Prostate gland (tissue), 2 donors: Measurements from ENCODE around the gene BTBD2. TPM values are rescaled to one million over a fixed set of nuclear protein-coding genes. Genes with fewer than 3 reads are reported as not detected.

Experiments
- DNase-seq: peaks from one replicate; pipeline ENCODE4 v3.0.0-alpha.2; 2019; ENCODE audit warnings: low spot score
- H3K27ac ChIP-seq, 2 donors: fragments of 200-600 bp; sonication (generic); 2 replicates each; pipeline ENCODE4 v1.5.1; 2017 to 2019
- H3K27me3 ChIP-seq: fragments of 200-600 bp; sonication (generic); replicated peaks from 2 replicates; pipeline ENCODE4 v1.5.1; 2019; ENCODE audit not compliant: insufficient read depth
- H3K36me3 ChIP-seq, 2 donors: fragments of 200-600 bp; sonication (generic); 1 replicate in 1 of 2; 2 replicates in 1 of 2; pipeline versions ENCODE4 v1.5.1 to v1.8.1; 2017 to 2019
- H3K4me1 ChIP-seq: fragments of 200-600 bp; sonication (generic); replicated peaks from 2 replicates; pipeline ENCODE4 v1.5.1; 2019
- H3K4me3 ChIP-seq, 2 donors: fragments of 200-600 bp; sonication (generic); 2 replicates each; pipeline ENCODE4 v1.5.1; 2017 to 2019
- H3K9me3 ChIP-seq: fragments of 200-600 bp; sonication (generic); 2 replicates; pipeline ENCODE4 v1.5.1; 2017
- CTCF ChIP-seq, 4 experiments: fragments of 200-600 bp in 2 of 4; fragments of 450-650 bp in 2 of 4; sonication (generic) in 2 of 4; IDR thresholded peaks; 1 replicate in 3 of 4; 2 replicates in 1 of 4; pipeline ENCODE4 v1.5.1; 2016 to 2019; ENCODE audit warnings: antibody characterized with exemption in 4 of 4, mild to moderate bottlenecking in 2 of 4, moderate library complexity in 2 of 4
- POLR2A ChIP-seq: fragments of 450-650 bp; IDR thresholded peaks from one replicate; pipeline ENCODE4 v1.6.1; 2016; ENCODE audit warnings: antibody characterized with exemption, mild to moderate bottlenecking
- POLR2AphosphoS5 ChIP-seq: sonication (generic); formaldehyde crosslinking; IDR thresholded peaks from one replicate; pipeline ENCODE4 v1.6.1; 2017; ENCODE audit warnings: antibody characterized with exemption
- WGBS: methylation state at CpG from one replicate; pipeline ENCODE4 v1.1.5; 2018; 5-methylcytosine and 5-hydroxymethylcytosine counted together
- intact Hi-C: fragments of 100-400 bp; cut with DNase I; formaldehyde crosslinking; loops from one replicate; pipeline ENCODE4 v1.14.2; 2022
- total RNA-seq, 2 donors: library from RNA; depleted of rRNA; stranded (reverse); fragments of >200 nt; gene quantifications; one replicate each; pipeline ENCODE4 v1.1.0, GENCODE V29; 2016

Gene BTBD2
- total RNA-seq, 2 donors from 2014 or later: 116 to 136 TPM

- DNase-seq: no peak
- intact Hi-C loops: no loop called here
- H3K4me3 ChIP-seq: no peak overlapping the region
- no peaks in the 10 kb centered on the region for H3K4me1 ChIP-seq
- H3K27me3 ChIP-seq: no peaks in the 10 kb centered on the region
- no peaks in the 10 kb centered on the region for H3K36me3 ChIP-seq
- 86% methylated on average over 22 of the region's 32 CpGs for WGBS
- H3K9me3 ChIP-seq: no peaks in the 10 kb centered on the region
- no peak for TF ChIP-seq POLR2AphosphoS5
- no peak overlapping the region for H3K27ac ChIP-seq
Measured at GRCh38 chr19:1953441-1954094, 61.9 kb downstream of the BTBD2 start.

- no peaks in the 10 kb centered on the region for H3K36me3 ChIP-seq
- no peaks in the 10 kb centered on the region for H3K9me3 ChIP-seq
- no peak overlapping the region for H3K27ac ChIP-seq
- H3K4me1 ChIP-seq: no peaks in the 10 kb centered on the region
- DNase-seq: no peak
- intact Hi-C loops: no loop called here
- TF ChIP-seq POLR2A (no peak), POLR2AphosphoS5 (no peak), CTCF (IDR thresholded peaks at IDR 0.05) (no peak)
- no peak overlapping the region for H3K4me3 ChIP-seq
- WGBS: 86% methylated on average over 18 of the region's 19 CpGs
- no peaks in the 10 kb centered on the region for H3K27me3 ChIP-seq
Measured at GRCh38 chr19:1953037-1953436, 62.5 kb downstream of the BTBD2 start.

DNA sequence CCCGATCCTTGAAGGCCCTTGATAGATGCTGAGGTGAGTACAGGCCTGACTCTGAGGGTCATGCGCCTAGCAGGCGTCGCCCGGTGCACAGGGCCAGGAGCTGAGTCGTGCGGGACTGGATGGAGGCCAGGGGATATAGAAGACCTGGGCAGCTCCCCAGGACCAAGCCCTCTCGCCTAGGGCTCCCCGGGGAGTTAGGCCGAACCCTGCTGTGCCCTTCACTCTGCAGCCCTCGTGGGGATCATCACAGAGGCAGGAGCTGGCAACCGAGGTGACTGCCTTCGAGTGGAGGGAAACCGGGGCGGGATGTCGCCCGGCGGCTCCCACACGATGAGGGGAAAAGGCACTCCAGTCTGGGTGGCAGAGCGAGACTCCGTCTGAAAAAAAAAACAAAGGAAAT is 62.9 kb downstream of the BTBD2 start:
- H3K9me3 ChIP-seq: no peaks in the 10 kb centered on the region
- intact Hi-C loops: no loop called here
- H3K4me1 ChIP-seq: no peaks in the 10 kb centered on the region
- 88% methylated on average over 21 of the region's 21 CpGs for WGBS
- DNase-seq: no peak
- no peaks in the 10 kb centered on the region for H3K36me3 ChIP-seq
- no peak overlapping the region for H3K4me3 ChIP-seq
- H3K27ac ChIP-seq: no peak overlapping the region
- H3K27me3 ChIP-seq: no peaks in the 10 kb centered on the region
- TF ChIP-seq POLR2AphosphoS5 (no peak), CTCF (IDR thresholded peaks at IDR 0.05) (no peak), POLR2A (no peak)

DNA sequence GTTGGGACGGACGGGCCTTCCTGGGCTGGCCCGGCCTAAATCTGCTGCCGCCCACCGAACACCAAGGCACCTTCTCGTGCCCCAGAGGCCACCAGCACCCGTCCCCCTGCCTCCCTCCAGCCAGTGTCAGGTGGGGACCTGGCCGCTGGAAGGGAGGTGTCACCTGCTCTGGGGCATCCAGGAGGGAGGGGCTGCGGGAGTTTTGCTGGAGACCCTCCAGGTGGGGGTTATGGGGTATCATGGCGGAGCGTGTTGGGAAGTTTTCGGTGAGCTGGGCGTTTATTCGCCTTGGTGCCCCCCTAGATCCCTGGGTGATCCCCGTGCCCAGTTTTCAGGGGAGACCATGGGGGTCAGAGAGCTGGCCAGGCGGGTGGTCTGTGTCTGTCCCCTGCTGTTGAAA is 64.9 kb downstream of the BTBD2 start:
- Histone ChIP-seq H3K27ac (no peak overlapping the region), H3K4me3 (no peak overlapping the region), H3K36me3 (no peaks in the 10 kb centered on the region), H3K9me3 (no peaks in the 10 kb centered on the region), H3K27me3 (no peaks in the 10 kb centered on the region), H3K4me1 (no peaks in the 10 kb centered on the region)
- WGBS: 96% methylated on average over 12 of the region's 16 CpGs
- TF ChIP-seq CTCF (IDR thresholded peaks at IDR 0.05): no peak
- intact Hi-C loops: no loop called here
- no peak for DNase-seq

- no peak for DNase-seq
- no peak overlapping the region for H3K4me3 ChIP-seq
- H3K27me3 ChIP-seq: no peaks in the 10 kb centered on the region
- no peak overlapping the region for H3K27ac ChIP-seq
- H3K9me3 ChIP-seq: no peaks in the 10 kb centered on the region
- intact Hi-C loops: no loop called here
- H3K4me1 ChIP-seq: no peaks in the 10 kb centered on the region
- H3K36me3 ChIP-seq: no peaks in the 10 kb centered on the region
- TF ChIP-seq CTCF (IDR thresholded peaks at IDR 0.05): no peak
- 95% methylated on average over 44 of the region's 44 CpGs for WGBS
Measured at GRCh38 chr19:1949304-1950101, 66.0 kb downstream of the BTBD2 start.
